Adrenal gland (tissue), 12 donors: Measurements from ENCODE around the gene BRIP1. TPM values are rescaled to one million over a fixed set of nuclear protein-coding genes. Genes with fewer than 3 reads are reported as not detected.

Experiments
- DNase-seq, 7 donors: peaks; one replicate each; pipeline ENCODE4 v3.0.0-alpha.2; 2019 to 2020
- H3K27ac ChIP-seq, 5 donors: fragments of 200-600 bp; sonication (generic) in 4 of 5; 1 replicate in 3 of 5; 2 replicates in 2 of 5; pipeline versions ENCODE4 v1.5.1 to v1.8.0; 2016 to 2020; ENCODE audit warnings: mild to moderate bottlenecking in 1 of 5
- H3K27me3 ChIP-seq: fragments of 200-600 bp; 2 replicates; pipeline ENCODE4 v1.8.0; 2021
- H3K36me3 ChIP-seq, 2 donors: fragments of 200-600 bp; replicated peaks in 1 of 2; 1 replicate in 1 of 2; 2 replicates in 1 of 2; pipeline versions ENCODE4 v1.5.1 to v1.8.0; 2018 to 2022
- H3K4me1 ChIP-seq, 2 donors: fragments of 200-600 bp; replicated peaks in 1 of 2; 1 replicate in 1 of 2; 2 replicates in 1 of 2; pipeline versions ENCODE4 v1.5.1 to v1.8.0; 2018 to 2021
- H3K4me3 ChIP-seq, 4 donors: fragments of 200-600 bp; sonication (generic) in 3 of 4; one replicate each; pipeline ENCODE4 v1.5.1; 2016 to 2018
- H3K9me3 ChIP-seq, 3 donors: fragments of 200-600 bp; sonication (generic) in 1 of 3; replicated peaks in 1 of 3; 1 replicate in 2 of 3; 2 replicates in 1 of 3; pipeline versions ENCODE4 v1.5.1 to v1.8.0; 2016 to 2021
- POLR2A ChIP-seq, 2 donors: fragments of 450-650 bp; IDR thresholded peaks; one replicate each; pipeline ENCODE4 v1.6.1; 2017; ENCODE audit warnings: antibody characterized with exemption in 2 of 2, mild to moderate bottlenecking in 2 of 2, moderate library complexity in 1 of 2
- WGBS, 4 donors: extraction: QIAGEN DNeasy Blood & Tissue Kit in 2 of 4; methylation state at CpG; one replicate each; pipeline versions ENCODE4 v1.1.5 to v1.1.7; 2013 to 2017; 5-methylcytosine and 5-hydroxymethylcytosine counted together
- intact Hi-C, 2 donors: fragments of 100-400 bp; cut with DNase I; formaldehyde crosslinking; loops; one replicate each; pipeline versions ENCODE4 v1.14.1 to v1.15.0; 2022 to 2023
- polyA plus RNA-seq, 3 donors: library from polyadenylated mRNA; stranded (reverse); fragments of 200-250 nt in 2 of 3; fragments of 350-450 nt in 1 of 3; fragmentation: Illumina TruSeq in 1 of 3; extraction: RNeasy Lipid Tissue Mini Kit (QIAGEN cat#74804) in 1 of 3; gene quantifications; one replicate each; pipeline ENCODE4 v1.2.3, GENCODE V29; 2013 to 2014
- total RNA-seq, 9 donors: library from RNA; depleted of rRNA in 4 of 9; stranded (reverse); fragments of >200 nt in 4 of 9; fragments of 120-200 nt in 1 of 9; fragmentation: NEBNext Ultra II Directional in 1 of 9; extraction: Animal tissue kit (Norgen Biotek cat#: 25700) in 1 of 9; gene quantifications; one replicate each; pipeline versions ENCODE4 v1.1.0 to v1.2.4, GENCODE V29; 2013 to 2023
- TF ChIP-seq, protein P1 (sequence below), 6 experiments: fragments of 450-650 bp in 4 of 6; fragments of 200-600 bp in 2 of 6; sonication (generic) in 1 of 6; IDR thresholded peaks; 1 replicate in 5 of 6; 2 replicates in 1 of 6; pipeline versions ENCODE4 v1.5.1 to v1.8.0; 2016 to 2021; ENCODE audit warnings: antibody characterized with exemption in 6 of 6, mild to moderate bottlenecking in 2 of 6, moderate library complexity in 1 of 6
- donor health status: healthy with polysubstance abuse.
- donor health status: Bipolar disorder and iron deficiency.
- donor health status: DM: yes; HTN: yes; CAD: no.
- donor health status: DM: no; HTN: no; CAD: no.
- donor health status: DM: no; HTN: no; CAD: no.
- donor health status: DM: yes; HTN: yes; CAD: no.

BRIP1 gene
- total and polyA plus RNA-seq, 12 donors, result 0.06 to 6.9 (median 0.46) TPM

GRCh38 chr17:61749823-61750404, 113.4 kb downstream of the BRIP1 start:
- Histone ChIP-seq H3K4me1 (no peaks in the 10 kb centered on the region), H3K36me3 (no peaks in the 10 kb centered on the region), H3K9me3 (no peaks in the 10 kb centered on the region), H3K27ac (no peak overlapping the region), H3K27me3 (no peaks in the 10 kb centered on the region), H3K4me3 (no peak overlapping the region)
- TF ChIP-seq, protein P1, sequence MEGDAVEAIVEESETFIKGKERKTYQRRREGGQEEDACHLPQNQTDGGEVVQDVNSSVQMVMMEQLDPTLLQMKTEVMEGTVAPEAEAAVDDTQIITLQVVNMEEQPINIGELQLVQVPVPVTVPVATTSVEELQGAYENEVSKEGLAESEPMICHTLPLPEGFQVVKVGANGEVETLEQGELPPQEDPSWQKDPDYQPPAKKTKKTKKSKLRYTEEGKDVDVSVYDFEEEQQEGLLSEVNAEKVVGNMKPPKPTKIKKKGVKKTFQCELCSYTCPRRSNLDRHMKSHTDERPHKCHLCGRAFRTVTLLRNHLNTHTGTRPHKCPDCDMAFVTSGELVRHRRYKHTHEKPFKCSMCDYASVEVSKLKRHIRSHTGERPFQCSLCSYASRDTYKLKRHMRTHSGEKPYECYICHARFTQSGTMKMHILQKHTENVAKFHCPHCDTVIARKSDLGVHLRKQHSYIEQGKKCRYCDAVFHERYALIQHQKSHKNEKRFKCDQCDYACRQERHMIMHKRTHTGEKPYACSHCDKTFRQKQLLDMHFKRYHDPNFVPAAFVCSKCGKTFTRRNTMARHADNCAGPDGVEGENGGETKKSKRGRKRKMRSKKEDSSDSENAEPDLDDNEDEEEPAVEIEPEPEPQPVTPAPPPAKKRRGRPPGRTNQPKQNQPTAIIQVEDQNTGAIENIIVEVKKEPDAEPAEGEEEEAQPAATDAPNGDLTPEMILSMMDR (IDR thresholded peaks at IDR 0.05), result no peak
- TF ChIP-seq POLR2A (IDR thresholded peaks at IDR 0.05), result no peak
- intact Hi-C loops, result no loop called here
- no peak for DNase-seq
- WGBS, 4 donors, result 93 to 97% (median 95%) methylated on average over 3 of the region's 3 CpGs

DNA sequence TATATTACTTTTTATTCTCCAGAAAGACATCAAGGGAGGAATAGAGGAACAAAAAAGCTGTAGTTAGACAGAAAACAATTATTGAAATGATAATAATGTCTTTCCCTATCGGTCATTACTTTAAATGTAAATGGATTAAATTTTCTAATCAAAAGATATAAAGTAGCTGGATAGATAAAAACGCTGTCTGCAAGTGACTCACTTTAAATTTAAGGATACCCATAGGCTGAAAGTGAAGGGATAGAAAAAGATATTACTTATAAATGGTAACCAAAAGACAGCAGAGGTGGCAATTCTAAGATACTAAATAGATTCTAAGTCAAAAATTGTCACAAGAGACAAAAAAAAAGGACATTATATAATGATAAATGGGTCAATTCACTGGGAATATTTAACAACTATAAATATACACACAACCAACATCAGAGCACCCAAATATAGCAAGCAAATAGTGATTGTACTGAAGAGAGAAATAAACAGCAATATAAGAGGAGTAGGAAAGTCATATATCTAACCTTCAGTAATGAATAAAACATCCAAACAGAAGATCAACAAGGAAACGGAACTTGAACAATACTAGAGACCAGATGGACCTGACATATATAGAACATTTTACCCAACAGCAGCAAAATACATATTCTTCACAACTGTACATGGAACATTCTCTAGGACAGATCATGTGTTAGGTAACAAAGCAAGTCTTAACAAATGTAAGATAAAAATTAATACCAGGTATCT, 116.9 kb downstream of the BRIP1 start:
- Histone ChIP-seq H3K4me1 (no peaks in the 10 kb centered on the region), H3K36me3 (no peaks in the 10 kb centered on the region), H3K27ac (no peak overlapping the region), H3K9me3 (no peaks in the 10 kb centered on the region), H3K4me3 (no peak overlapping the region), H3K27me3 (no peaks in the 10 kb centered on the region)
- intact Hi-C loops, result no loop called here
- 82 to 97% (median 97%) methylated on average over 3 of the region's 3 CpGs for WGBS, 4 donors
- DNase-seq, result no peak
- TF ChIP-seq POLR2A (IDR thresholded peaks at IDR 0.05), result no peak
- TF ChIP-seq, protein P1 (IDR thresholded peaks at IDR 0.05), result no peak

GRCh38 chr17:61744804-61745203, 118.5 kb downstream of the BRIP1 start:
- no peak for DNase-seq
- no peak overlapping the region for H3K4me3 ChIP-seq
- H3K4me1 ChIP-seq, result no peaks in the 10 kb centered on the region
- no peaks in the 10 kb centered on the region for H3K36me3 ChIP-seq
- TF ChIP-seq, protein P1 (IDR thresholded peaks at IDR 0.05), result no peak
- no peak for TF ChIP-seq POLR2A (IDR thresholded peaks at IDR 0.05)
- no peaks in the 10 kb centered on the region for H3K27me3 ChIP-seq
- intact Hi-C loops, result no loop called here
- H3K9me3 ChIP-seq, result no peaks in the 10 kb centered on the region
- no peak overlapping the region for H3K27ac ChIP-seq

DNA sequence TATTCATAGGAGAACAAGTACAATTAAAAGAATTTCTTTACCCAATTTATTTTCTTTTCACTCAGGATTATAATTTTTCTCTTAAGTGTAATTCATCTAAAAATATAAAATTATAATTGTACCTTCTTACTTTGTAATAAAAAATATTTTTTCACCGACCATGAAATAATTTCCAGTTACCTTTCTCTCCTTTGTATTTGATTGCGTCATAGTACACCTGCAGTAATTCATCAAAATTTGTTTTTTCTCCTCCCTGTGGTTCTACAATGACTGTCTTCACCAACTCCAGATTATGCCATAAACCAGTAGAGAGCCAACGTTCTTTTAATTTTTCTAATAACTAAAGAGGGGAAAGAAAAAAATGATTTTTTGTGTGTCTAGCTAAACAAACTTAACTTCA, 119.1 kb downstream of the BRIP1 start:
- H3K27ac ChIP-seq, result no peak overlapping the region
- no peaks in the 10 kb centered on the region for H3K9me3 ChIP-seq
- 95 to 96% (median 96%) methylated on average over 3 of the region's 3 CpGs for WGBS, 4 donors
- no peak for TF ChIP-seq POLR2A (IDR thresholded peaks at IDR 0.05)
- TF ChIP-seq, protein P1 (IDR thresholded peaks at IDR 0.05), result no peak
- H3K4me3 ChIP-seq, result no peak overlapping the region
- no peaks in the 10 kb centered on the region for H3K27me3 ChIP-seq
- H3K36me3 ChIP-seq, result no peaks in the 10 kb centered on the region
- intact Hi-C loops, result no loop called here
- H3K4me1 ChIP-seq, result no peaks in the 10 kb centered on the region
- no peak for DNase-seq
